GM04504 (cell line): ENCODE results near the gene ARHGAP45.
"Not testable (repeated sequence)": the region's sequence is repeated elsewhere in the genome, so short reads cannot be mapped to it uniquely, and the experiment has no call there.

ENCODE experiments used
- DNase-seq: peaks from one replicate; pipeline ENCODE4 v3.0.0-alpha.2; 2012; ENCODE audit warnings: low read depth

Gene ARHGAP45, protein sequence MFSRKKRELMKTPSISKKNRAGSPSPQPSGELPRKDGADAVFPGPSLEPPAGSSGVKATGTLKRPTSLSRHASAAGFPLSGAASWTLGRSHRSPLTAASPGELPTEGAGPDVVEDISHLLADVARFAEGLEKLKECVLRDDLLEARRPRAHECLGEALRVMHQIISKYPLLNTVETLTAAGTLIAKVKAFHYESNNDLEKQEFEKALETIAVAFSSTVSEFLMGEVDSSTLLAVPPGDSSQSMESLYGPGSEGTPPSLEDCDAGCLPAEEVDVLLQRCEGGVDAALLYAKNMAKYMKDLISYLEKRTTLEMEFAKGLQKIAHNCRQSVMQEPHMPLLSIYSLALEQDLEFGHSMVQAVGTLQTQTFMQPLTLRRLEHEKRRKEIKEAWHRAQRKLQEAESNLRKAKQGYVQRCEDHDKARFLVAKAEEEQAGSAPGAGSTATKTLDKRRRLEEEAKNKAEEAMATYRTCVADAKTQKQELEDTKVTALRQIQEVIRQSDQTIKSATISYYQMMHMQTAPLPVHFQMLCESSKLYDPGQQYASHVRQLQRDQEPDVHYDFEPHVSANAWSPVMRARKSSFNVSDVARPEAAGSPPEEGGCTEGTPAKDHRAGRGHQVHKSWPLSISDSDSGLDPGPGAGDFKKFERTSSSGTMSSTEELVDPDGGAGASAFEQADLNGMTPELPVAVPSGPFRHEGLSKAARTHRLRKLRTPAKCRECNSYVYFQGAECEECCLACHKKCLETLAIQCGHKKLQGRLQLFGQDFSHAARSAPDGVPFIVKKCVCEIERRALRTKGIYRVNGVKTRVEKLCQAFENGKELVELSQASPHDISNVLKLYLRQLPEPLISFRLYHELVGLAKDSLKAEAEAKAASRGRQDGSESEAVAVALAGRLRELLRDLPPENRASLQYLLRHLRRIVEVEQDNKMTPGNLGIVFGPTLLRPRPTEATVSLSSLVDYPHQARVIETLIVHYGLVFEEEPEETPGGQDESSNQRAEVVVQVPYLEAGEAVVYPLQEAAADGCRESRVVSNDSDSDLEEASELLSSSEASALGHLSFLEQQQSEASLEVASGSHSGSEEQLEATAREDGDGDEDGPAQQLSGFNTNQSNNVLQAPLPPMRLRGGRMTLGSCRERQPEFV

GRCh38 chr19:1066748-1067340 is at the start of gene ARHGAP45:
TSS of gene ARHGAP45 (plus strand) at chr19:1067167. CDS start at chr19:1067406, 239 bp downstream.
- DNase-seq = no peak

DNA sequence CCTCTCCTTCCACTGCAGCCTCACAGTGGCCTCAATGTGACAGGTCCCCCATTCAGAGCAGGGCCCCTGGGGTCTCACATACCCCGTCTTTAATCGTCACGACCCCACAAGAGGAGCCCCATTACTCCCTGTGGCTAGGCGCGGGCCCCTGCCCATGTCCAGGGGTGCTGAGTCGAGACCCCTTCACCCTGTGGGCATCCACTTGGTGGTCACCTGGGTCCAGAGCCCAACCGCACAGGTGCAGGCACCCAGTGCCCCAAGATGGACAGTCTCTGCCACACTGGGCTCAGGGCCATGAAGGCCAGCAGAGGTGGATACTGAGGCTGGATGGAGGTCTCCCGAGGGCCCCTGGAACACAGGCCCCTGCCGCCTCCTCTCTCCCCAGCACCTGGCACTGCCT is 49.1 kb upstream of the ARHGAP45 start:
- DNase-seq = no peak

GRCh38 chr19:1018393-1018792 is 48.6 kb upstream of the ARHGAP45 start:
- no peak for DNase-seq

GRCh38 chr19:1018932-1019615 is 47.9 kb upstream of the ARHGAP45 start:
- DNase-seq = no peak

GRCh38 chr19:1019616-1019961 is 47.4 kb upstream of the ARHGAP45 start:
- no peak for DNase-seq

GRCh38 chr19:1019980-1020867 is 46.7 kb upstream of the ARHGAP45 start:
- DNase-seq = no peak

DNA sequence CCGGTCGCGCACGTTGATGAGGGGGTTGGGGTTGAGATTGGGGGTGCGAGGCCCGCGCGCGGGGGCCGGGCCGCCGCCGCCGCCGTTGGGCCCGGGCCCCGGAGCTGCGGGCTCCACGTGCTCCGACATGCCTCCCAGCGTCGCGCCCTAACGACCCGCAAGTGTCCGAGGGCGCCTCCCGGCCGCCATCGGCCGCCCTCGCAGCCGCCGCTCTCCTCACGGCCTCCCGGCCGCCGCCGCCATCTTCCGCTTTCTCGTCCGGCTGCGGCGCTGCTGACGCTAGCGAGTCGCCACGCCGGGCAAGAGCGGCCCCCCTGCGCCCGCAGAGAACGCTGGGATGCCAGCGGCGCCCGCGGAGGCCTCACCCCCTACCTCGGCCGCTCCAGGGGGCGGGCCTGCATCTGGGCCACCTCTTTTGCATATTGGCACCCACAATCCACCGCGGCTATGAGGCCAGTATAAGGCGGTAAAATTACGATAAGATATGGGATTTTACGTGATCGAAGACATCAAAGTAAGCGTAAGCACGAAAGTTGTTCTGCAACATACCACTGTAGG is 46.0 kb upstream of the ARHGAP45 start, which contains the start of gene TMEM259:
TSS of gene TMEM259 (minus strand) at position 256 of the 558 bp plus-strand sequence. CDS start at position 129, 127 bp downstream.
- peak; percentile 94 for DNase-seq

DNA sequence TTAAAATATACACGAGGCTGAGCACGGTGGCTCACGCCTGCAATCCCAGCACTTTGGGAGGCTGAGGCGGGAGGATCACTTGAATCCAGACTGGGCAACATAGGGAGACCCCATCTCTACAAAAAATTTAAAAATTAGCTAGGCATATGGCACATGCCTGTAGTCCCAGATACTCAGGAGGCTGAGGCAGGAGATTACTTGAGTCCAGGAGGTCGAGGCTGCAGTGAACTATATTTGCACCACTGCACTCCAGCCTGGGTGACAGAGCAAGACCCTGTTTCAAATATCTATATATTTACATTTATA is 43.1 kb upstream of the ARHGAP45 start:
- not testable (repeated sequence) for DNase-seq

DNA sequence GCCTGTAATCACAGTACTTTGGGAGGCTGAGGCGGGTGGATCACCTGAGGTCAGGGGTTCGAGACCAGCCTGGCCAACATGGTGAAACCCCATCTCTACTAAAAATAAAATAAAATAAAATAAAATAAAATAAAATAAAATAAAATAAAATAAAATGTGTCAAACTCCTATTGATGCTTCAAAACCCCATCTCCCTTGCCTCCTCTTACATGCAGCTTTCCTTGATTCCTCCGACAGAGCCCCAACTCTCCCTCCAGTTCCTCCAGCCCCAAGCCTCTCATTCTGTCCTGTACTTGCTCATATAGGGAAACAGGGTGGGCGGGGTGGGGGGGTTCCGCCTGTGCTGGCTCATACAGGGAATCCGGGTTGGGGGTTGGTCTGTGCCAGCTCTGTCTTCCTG is 41.9 kb upstream of the ARHGAP45 start:
- DNase-seq = not testable (repeated sequence)

- no peak for DNase-seq
Observed at GRCh38 chr19:1025960-1026782, 40.8 kb upstream of the ARHGAP45 start, which contains the start of gene CNN2. TSS of gene CNN2 (plus strand) at chr19:1026608. CDS start at chr19:1026662, 54 bp downstream.

GRCh38 chr19:1026783-1027649 is 40.0 kb upstream of the ARHGAP45 start:
- DNase-seq = no peak

DNA sequence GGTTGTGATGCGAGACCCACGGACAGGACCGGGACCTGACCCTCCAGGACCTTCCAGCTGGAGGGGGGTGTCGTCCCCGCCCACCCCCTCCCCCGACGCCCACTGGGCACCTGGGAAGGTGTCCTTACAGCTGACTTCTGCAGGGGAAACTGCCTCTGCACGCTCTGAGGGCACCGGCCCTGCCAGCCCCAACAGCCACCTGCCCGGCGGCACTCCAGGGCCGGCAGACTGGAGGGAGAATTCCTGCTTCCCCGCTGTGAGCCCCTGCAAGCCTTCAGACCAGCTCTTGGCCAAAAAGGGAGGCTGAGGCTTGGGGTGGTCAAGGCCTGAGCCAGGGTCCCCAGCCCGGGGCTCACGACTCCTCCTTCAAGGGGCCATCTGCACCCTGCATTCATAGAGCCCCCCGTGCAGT is 39.3 kb upstream of the ARHGAP45 start:
- DNase-seq = no peak

GRCh38 chr19:1028062-1028926 is 38.7 kb upstream of the ARHGAP45 start:
- peak; percentile 93 for DNase-seq

GRCh38 chr19:1032264-1032867 is 34.6 kb upstream of the ARHGAP45 start:
- DNase-seq = no peak

DNA sequence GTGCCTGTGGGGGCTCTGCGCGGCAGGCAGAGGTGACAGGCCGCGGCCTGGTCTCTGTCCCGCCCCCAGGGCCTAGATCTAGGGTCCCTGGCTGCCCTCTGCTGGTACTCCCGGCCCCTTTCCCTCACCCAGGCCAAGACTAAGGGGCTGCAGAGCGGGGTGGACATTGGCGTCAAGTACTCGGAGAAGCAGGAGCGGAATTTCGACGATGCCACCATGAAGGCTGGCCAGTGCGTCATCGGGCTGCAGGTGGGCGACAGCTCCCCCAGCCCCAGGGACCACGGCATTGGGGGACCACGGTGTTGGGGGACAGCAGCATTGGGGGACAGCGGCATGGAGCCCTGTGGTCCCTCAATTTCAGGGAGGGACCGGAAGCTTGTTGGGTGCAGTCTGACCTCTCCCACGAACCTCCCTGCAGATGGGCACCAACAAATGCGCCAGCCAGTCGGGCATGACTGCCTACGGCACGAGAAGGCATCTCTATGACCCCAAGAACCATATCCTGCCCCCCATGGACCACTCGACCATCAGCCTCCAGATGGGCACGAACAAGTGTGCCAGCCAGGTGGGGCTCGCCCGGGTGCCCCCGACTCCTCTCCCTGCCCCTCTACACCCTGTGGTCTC is 30.9 kb upstream of the ARHGAP45 start:
- DNase-seq = no peak

DNA sequence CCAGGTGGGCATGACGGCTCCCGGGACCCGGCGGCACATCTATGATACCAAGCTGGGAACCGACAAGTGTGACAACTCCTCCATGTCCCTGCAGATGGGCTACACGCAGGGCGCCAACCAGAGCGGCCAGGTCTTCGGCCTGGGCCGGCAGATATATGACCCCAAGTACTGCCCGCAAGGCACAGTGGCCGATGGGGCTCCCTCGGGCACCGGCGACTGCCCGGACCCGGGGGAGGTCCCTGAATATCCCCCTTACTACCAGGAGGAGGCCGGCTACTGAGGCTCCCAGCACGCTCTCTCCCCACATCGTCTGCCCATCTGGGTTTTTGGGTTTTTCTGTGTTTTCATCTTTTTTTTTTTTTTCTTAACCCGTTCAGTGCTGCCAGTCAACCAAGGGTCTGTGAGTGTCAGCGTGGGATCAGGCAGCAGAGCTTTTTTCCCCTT is 29.3 kb upstream of the ARHGAP45 start:
- no peak for DNase-seq
